IPS DF 6.9 (cell line): Measurements from ENCODE around the gene PLAU.
"Not testable (repeated sequence)": the region's sequence is repeated elsewhere in the genome, so short reads cannot be mapped to it uniquely, and the experiment has no call there.

Experiments used
- DNase-seq: peaks from one replicate; pipeline ENCODE4 v3.0.0-alpha.2; 2013; ENCODE audit warnings: low read depth, low spot score
- H3K27ac ChIP-seq: one replicate; pipeline ENCODE4 v1.5.1; 2013; ENCODE audit warnings: low read length, control low read depth
- H3K27me3 ChIP-seq: 2 replicates; pipeline ENCODE4 v1.6.1; 2013; ENCODE audit warnings: mild to moderate bottlenecking, low read length; ENCODE audit not compliant: control insufficient read depth, insufficient read depth
- H3K36me3 ChIP-seq: 2 replicates; pipeline ENCODE4 v1.6.1; 2013; ENCODE audit warnings: low read length; ENCODE audit not compliant: control insufficient read depth, insufficient read depth
- H3K4me1 ChIP-seq: 2 replicates; pipeline ENCODE4 v1.6.1; 2013; ENCODE audit warnings: low read length; ENCODE audit not compliant: control insufficient read depth, insufficient read depth
- H3K4me3 ChIP-seq: 2 replicates; pipeline ENCODE4 v1.5.1; 2013; ENCODE audit warnings: mild to moderate bottlenecking, low read length
- H3K9me3 ChIP-seq: 2 replicates; pipeline ENCODE4 v1.6.1; 2013; ENCODE audit warnings: low read length, inconsistent platforms; ENCODE audit not compliant: control insufficient read depth, insufficient read depth
- WGBS: extraction: QIAGEN DNeasy Blood & Tissue Kit; methylation state at CpG from one replicate; pipeline ENCODE4 v1.1.7; 2013; ENCODE audit warnings: mixed read lengths, missing lambda C conversion rate; ENCODE audit not compliant: insufficient read length, insufficient coverage; 5-methylcytosine and 5-hydroxymethylcytosine counted together

The PLAU gene

GRCh38 chr10:73888514-73888913 is 22.4 kb upstream of the PLAU start:
- H3K36me3 ChIP-seq: no peaks in the 10 kb centered on the region
- no peaks in the 10 kb centered on the region for H3K9me3 ChIP-seq
- H3K4me3 ChIP-seq: no peak overlapping the region
- no peaks in the 10 kb centered on the region for H3K27me3 ChIP-seq
- WGBS: no CpG with 5 or more reads among the region's 5 CpGs
- no peaks in the 10 kb centered on the region for H3K4me1 ChIP-seq
- no peak overlapping the region for H3K27ac ChIP-seq
- no peak for DNase-seq

- Histone ChIP-seq H3K9me3 (no peaks in the 10 kb centered on the region), H3K27me3 (no peaks in the 10 kb centered on the region), H3K4me3 (no peak overlapping the region), H3K4me1 (no peaks in the 10 kb centered on the region), H3K27ac (no peak overlapping the region), H3K36me3 (no peaks in the 10 kb centered on the region)
- DNase-seq: no peak
- WGBS: no CpG with 5 or more reads among the region's 7 CpGs
Observed at GRCh38 chr10:73889014-73889413, 21.9 kb upstream of the PLAU start.

- not testable (repeated sequence) for H3K27me3 ChIP-seq, H3K9me3 ChIP-seq, H3K27ac ChIP-seq, H3K36me3 ChIP-seq, DNase-seq, H3K4me1 ChIP-seq, H3K4me3 ChIP-seq
- WGBS: no CpG with 5 or more reads among the region's 3 CpGs
Observed at GRCh38 chr10:73889416-73889815, 21.5 kb upstream of the PLAU start.

- no peaks in the 10 kb centered on the region for H3K9me3 ChIP-seq
- H3K27ac ChIP-seq: no peak overlapping the region
- H3K36me3 ChIP-seq: no peaks in the 10 kb centered on the region
- DNase-seq: no peak
- no peak overlapping the region for H3K4me3 ChIP-seq
- H3K27me3 ChIP-seq: no peaks in the 10 kb centered on the region
- no peaks in the 10 kb centered on the region for H3K4me1 ChIP-seq
- no CpG with 5 or more reads among the region's 5 CpGs for WGBS
Observed at GRCh38 chr10:73890261-73890660, 20.7 kb upstream of the PLAU start.

- not testable (repeated sequence) for H3K4me1 ChIP-seq, H3K36me3 ChIP-seq, H3K9me3 ChIP-seq, H3K27ac ChIP-seq, DNase-seq, H3K4me3 ChIP-seq, H3K27me3 ChIP-seq
- no CpG with 5 or more reads among the region's 3 CpGs for WGBS
Observed at GRCh38 chr10:73890830-73891229, 20.1 kb upstream of the PLAU start.

GRCh38 chr10:73891540-73891939 is 19.4 kb upstream of the PLAU start:
- WGBS: no CpG with 5 or more reads among the region's 5 CpGs
- no peaks in the 10 kb centered on the region for H3K36me3 ChIP-seq
- no peak for DNase-seq
- H3K9me3 ChIP-seq: no peaks in the 10 kb centered on the region
- no peak overlapping the region for H3K4me3 ChIP-seq
- H3K4me1 ChIP-seq: no peaks in the 10 kb centered on the region
- H3K27ac ChIP-seq: no peak overlapping the region
- H3K27me3 ChIP-seq: no peaks in the 10 kb centered on the region

- Histone ChIP-seq H3K4me3 (no peak overlapping the region), H3K36me3 (no peaks in the 10 kb centered on the region), H3K27ac (no peak overlapping the region), H3K27me3 (no peaks in the 10 kb centered on the region), H3K4me1 (no peaks in the 10 kb centered on the region), H3K9me3 (no peaks in the 10 kb centered on the region)
- no peak for DNase-seq
- whole genome bisulfite sequencing: no CpG with 5 or more reads among the region's 10 CpGs
Observed at GRCh38 chr10:73892310-73893030, 18.5 kb upstream of the PLAU start.

- Histone ChIP-seq H3K36me3 (no peaks in the 10 kb centered on the region), H3K4me3 (no peak overlapping the region), H3K9me3 (no peaks in the 10 kb centered on the region), H3K4me1 (no peaks in the 10 kb centered on the region), H3K27ac (no peak overlapping the region), H3K27me3 (no peaks in the 10 kb centered on the region)
- no CpG with 5 or more reads among the region's 8 CpGs for WGBS
- no peak for DNase-seq
Observed at GRCh38 chr10:73893426-73893825, 17.5 kb upstream of the PLAU start.

GRCh38 chr10:73894245-73894971 is 16.5 kb upstream of the PLAU start:
- H3K9me3 ChIP-seq: no peaks in the 10 kb centered on the region
- no peak for DNase-seq
- no CpG with 5 or more reads among the region's 6 CpGs for WGBS
- peaks cover 1% of the 10 kb centered on the region; the same call in 1 of the 2 replicates for H3K4me1 ChIP-seq
- H3K27me3 ChIP-seq: no peaks in the 10 kb centered on the region
- no peak overlapping the region for H3K27ac ChIP-seq
- no peaks in the 10 kb centered on the region for H3K36me3 ChIP-seq
- H3K4me3 ChIP-seq: no peak overlapping the region

- H3K9me3 ChIP-seq, H3K4me1 ChIP-seq, H3K27me3 ChIP-seq, DNase-seq, H3K36me3 ChIP-seq, H3K27ac ChIP-seq, H3K4me3 ChIP-seq: not testable (repeated sequence)
- no CpG with 5 or more reads among the region's 9 CpGs for WGBS
Observed at GRCh38 chr10:73895381-73895780, 15.6 kb upstream of the PLAU start.

GRCh38 chr10:73897693-73898092 is 13.2 kb upstream of the PLAU start:
- WGBS: no CpG with 5 or more reads among the region's 1 CpG
- Histone ChIP-seq H3K4me3 (no peak overlapping the region), H3K36me3 (no peaks in the 10 kb centered on the region), H3K9me3 (no peaks in the 10 kb centered on the region), H3K27ac (no peak overlapping the region), H3K4me1 (peaks cover 1% of the 10 kb centered on the region; the same call in 1 of the 2 replicates), H3K27me3 (no peaks in the 10 kb centered on the region)
- DNase-seq: no peak
